Osteocyte (in vitro differentiated cells): ENCODE measurements around the gene NCAPD2. TPM values are rescaled to one million over a fixed set of nuclear protein-coding genes. Genes with fewer than 3 reads are reported as not detected.
"Not testable (repeated sequence)": the region's sequence is repeated elsewhere in the genome, so short reads cannot be mapped to it uniquely, and the experiment has no call there.

Experiments
- DNase-seq: peaks from one replicate; pipeline ENCODE4 v3.0.0; 2021; ENCODE audit warnings: mixed read lengths; ENCODE audit not compliant: unreplicated experiment; ENCODE audit errors: extremely low spot score
- H3K27ac Mint-ChIP-seq: one replicate; pipeline ENCODE4 v1.8.0; 2021; ENCODE audit warnings: mild to moderate bottlenecking, mixed read lengths; ENCODE audit not compliant: unreplicated experiment
- H3K27me3 Mint-ChIP-seq: one replicate; pipeline ENCODE4 v1.8.0; 2021; ENCODE audit warnings: mixed read lengths; ENCODE audit not compliant: unreplicated experiment
- H3K36me3 Mint-ChIP-seq: one replicate; pipeline ENCODE4 v1.8.0; 2021; ENCODE audit warnings: mixed read lengths; ENCODE audit not compliant: unreplicated experiment
- H3K4me1 Mint-ChIP-seq: one replicate; pipeline ENCODE4 v1.8.0; 2021; ENCODE audit warnings: mixed read lengths; ENCODE audit not compliant: unreplicated experiment
- H3K4me3 Mint-ChIP-seq: one replicate; pipeline ENCODE4 v1.8.0; 2021; ENCODE audit warnings: mild to moderate bottlenecking, moderate library complexity, mixed read lengths; ENCODE audit not compliant: unreplicated experiment
- H3K9me3 Mint-ChIP-seq: one replicate; pipeline ENCODE4 v1.8.0; 2021; ENCODE audit warnings: mixed read lengths; ENCODE audit not compliant: unreplicated experiment
- CTCF ChIP-seq: fragments of 200-600 bp; sonication (generic); IDR thresholded peaks from 2 replicates; pipeline ENCODE4 v1.5.0; 2021; ENCODE audit warnings: antibody characterized with exemption, mild to moderate bottlenecking, moderate library complexity
- total RNA-seq: library from RNA; stranded (reverse); gene quantifications from 2 replicates; pipeline ENCODE4 v1.2.1, GENCODE V29; 2021

NCAPD2 gene
- total RNA-seq, 1 donor from 2014 or later: 36.9 TPM

- TF ChIP-seq CTCF: no peak
- Mint-ChIP-seq H3K9me3 (no peaks in the 10 kb centered on the region), H3K4me3 (peak overlapping the region; percentile 84), H3K4me1 (peaks cover 49% of the 10 kb centered on the region), H3K27ac (peak overlapping the region; percentile 96), H3K36me3 (peaks cover 10% of the 10 kb centered on the region), H3K27me3 (no peaks in the 10 kb centered on the region)
- no peak for DNase-seq
Observed at GRCh38 chr12:6555018-6555691, 61.3 kb downstream of the NCAPD2 start.

- DNase-seq, H3K27me3 Mint-ChIP-seq, H3K9me3 Mint-ChIP-seq: not testable (repeated sequence)
- Mint-ChIP-seq H3K27ac (peak overlapping the region; percentile 67), H3K4me3 (peak overlapping the region; percentile 79), H3K36me3 (peaks cover 15% of the 10 kb centered on the region), H3K4me1 (peaks cover 41% of the 10 kb centered on the region)
Observed at GRCh38 chr12:6556496-6556817, 62.6 kb downstream of the NCAPD2 start.

- Mint-ChIP-seq H3K27ac (no peak overlapping the region), H3K4me3 (no peak overlapping the region), H3K36me3 (peaks cover 15% of the 10 kb centered on the region), H3K9me3 (no peaks in the 10 kb centered on the region), H3K4me1 (peaks cover 37% of the 10 kb centered on the region), H3K27me3 (no peaks in the 10 kb centered on the region)
- no peak for TF ChIP-seq CTCF
- DNase-seq: no peak
Observed at GRCh38 chr12:6556857-6557256, 63.0 kb downstream of the NCAPD2 start.

- H3K27ac Mint-ChIP-seq, H3K4me3 Mint-ChIP-seq, H3K27me3 Mint-ChIP-seq, DNase-seq, H3K9me3 Mint-ChIP-seq: not testable (repeated sequence)
- TF ChIP-seq CTCF: peak; percentile 60
- H3K4me1 Mint-ChIP-seq: peaks cover 24% of the 10 kb centered on the region
- H3K36me3 Mint-ChIP-seq: peaks cover 26% of the 10 kb centered on the region
Observed at GRCh38 chr12:6558014-6558760, 64.3 kb downstream of the NCAPD2 start.

- no peak for DNase-seq
- H3K4me3 Mint-ChIP-seq: no peak overlapping the region
- H3K9me3 Mint-ChIP-seq: no peaks in the 10 kb centered on the region
- H3K27me3 Mint-ChIP-seq: no peaks in the 10 kb centered on the region
- H3K4me1 Mint-ChIP-seq: peaks cover 10% of the 10 kb centered on the region
- peak overlapping the region; percentile 20 for H3K27ac Mint-ChIP-seq
- H3K36me3 Mint-ChIP-seq: peaks cover 31% of the 10 kb centered on the region
- TF ChIP-seq CTCF: no peak
Observed at GRCh38 chr12:6559500-6559899, 65.6 kb downstream of the NCAPD2 start.
